ENCODE results near the gene AMER3.

The AMER3 gene

DNA sequence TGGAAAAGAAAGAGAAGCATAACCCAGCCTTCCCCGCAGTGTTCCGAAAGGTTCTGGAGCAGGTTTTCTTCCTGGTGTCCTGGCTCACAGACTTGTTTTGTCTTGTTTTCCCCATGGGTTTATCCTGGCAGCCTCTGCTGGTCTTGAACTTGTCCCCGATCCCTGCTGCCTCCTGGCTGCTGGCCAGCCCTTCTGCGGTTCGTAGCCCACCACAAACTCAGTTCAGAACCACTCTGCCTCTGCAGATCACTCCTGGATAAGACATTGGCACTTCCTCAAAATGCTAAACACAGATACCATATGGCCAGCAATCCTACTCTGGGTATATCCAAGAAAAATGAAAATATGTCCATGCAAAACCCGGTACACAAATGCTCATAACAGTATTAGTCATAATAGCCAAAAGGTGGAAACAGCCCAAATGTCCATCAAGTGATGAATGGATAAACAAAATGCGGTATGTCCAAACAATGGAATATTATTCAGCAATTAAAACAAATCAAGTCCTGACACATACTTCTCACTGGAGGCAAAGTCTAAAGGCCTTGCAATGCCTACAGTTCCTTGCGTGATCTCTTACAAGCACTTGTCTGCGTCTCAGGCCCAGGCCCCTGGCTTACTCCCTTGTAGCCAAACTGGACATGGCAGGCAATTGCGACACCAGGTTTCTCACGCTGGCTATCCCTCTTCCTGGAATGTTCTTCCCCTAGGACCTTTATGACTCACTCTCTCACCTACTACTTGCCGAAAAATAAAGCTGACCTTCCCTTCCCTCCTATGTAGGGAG lies 53.3 kb downstream of the AMER3 start:
- TF ChIP-seq EZH2phosphoT487 (IDR thresholded peaks at IDR 0.05; ENCODE audit: borderline replicate concordance) (no peak), CTCF (conservative IDR thresholded peaks at IDR 0.05; ENCODE audit: low read length) (no peak)
- H4K20me1 ChIP-seq (ENCODE audit: insufficient read depth, low read length, poor library complexity, severe bottlenecking) = no peaks in the 10 kb centered on the region
- no peaks in the 10 kb centered on the region for H3K9me2 ChIP-seq (replicated peaks; ENCODE audit: low read depth, low read length)
- H3F3A ChIP-seq (ENCODE audit: low read depth) = no peaks in the 10 kb centered on the region
- no peaks in the 10 kb centered on the region for H3K36me3 ChIP-seq (ENCODE audit: insufficient read depth, low read length)
- H3K27me3 ChIP-seq (ENCODE audit: insufficient read depth, low read length, poor library complexity, severe bottlenecking) = no peaks in the 10 kb centered on the region
- H3K9me3 ChIP-seq (ENCODE audit: insufficient read depth, low read depth, low read length) = no peaks in the 10 kb centered on the region
- no peaks in the 10 kb centered on the region for H3K79me2 ChIP-seq (ENCODE audit: insufficient read depth, low read length)
- H3K4me3 ChIP-seq (ENCODE audit: low read length, poor library complexity, severe bottlenecking) = no peak overlapping the region
- H3K4me2 ChIP-seq (ENCODE audit: low read depth, low read length, poor library complexity, severe bottlenecking) = no peak overlapping the region
- H2AFZ ChIP-seq (ENCODE audit: low read length) = no peak overlapping the region
- H3K9ac ChIP-seq (ENCODE audit: low read depth, low read length, poor library complexity, severe bottlenecking) = no peak overlapping the region
- no peaks in the 10 kb centered on the region for H3K4me1 ChIP-seq (ENCODE audit: insufficient read depth, low read length, poor library complexity, severe bottlenecking)

- H3K36me3 ChIP-seq (ENCODE audit: insufficient read depth, low read length) = no peaks in the 10 kb centered on the region
- H3K9ac ChIP-seq (ENCODE audit: low read depth, low read length, poor library complexity, severe bottlenecking) = no peak overlapping the region
- no peaks in the 10 kb centered on the region for H3K79me2 ChIP-seq (ENCODE audit: insufficient read depth, low read length)
- no peak overlapping the region for H3K4me2 ChIP-seq (ENCODE audit: low read depth, low read length, poor library complexity, severe bottlenecking)
- H3K9me2 ChIP-seq (replicated peaks; ENCODE audit: low read depth, low read length) = no peaks in the 10 kb centered on the region
- H3K4me3 ChIP-seq (ENCODE audit: low read length, poor library complexity, severe bottlenecking) = no peak overlapping the region
- TF ChIP-seq CTCF (conservative IDR thresholded peaks at IDR 0.05; ENCODE audit: low read length) (no peak), EZH2phosphoT487 (IDR thresholded peaks at IDR 0.05; ENCODE audit: borderline replicate concordance) (no peak)
- H2AFZ ChIP-seq (ENCODE audit: low read length) = no peak overlapping the region
- no peaks in the 10 kb centered on the region for H3K27me3 ChIP-seq (ENCODE audit: insufficient read depth, low read length, poor library complexity, severe bottlenecking)
- H3F3A ChIP-seq (ENCODE audit: low read depth) = no peaks in the 10 kb centered on the region
- no peaks in the 10 kb centered on the region for H3K4me1 ChIP-seq (ENCODE audit: insufficient read depth, low read length, poor library complexity, severe bottlenecking)
- H4K20me1 ChIP-seq (ENCODE audit: insufficient read depth, low read length, poor library complexity, severe bottlenecking) = no peaks in the 10 kb centered on the region
- no peaks in the 10 kb centered on the region for H3K9me3 ChIP-seq (ENCODE audit: insufficient read depth, low read depth, low read length)
Observed at GRCh38 chr2:130810490-130810889, 55.1 kb downstream of the AMER3 start.

DNA sequence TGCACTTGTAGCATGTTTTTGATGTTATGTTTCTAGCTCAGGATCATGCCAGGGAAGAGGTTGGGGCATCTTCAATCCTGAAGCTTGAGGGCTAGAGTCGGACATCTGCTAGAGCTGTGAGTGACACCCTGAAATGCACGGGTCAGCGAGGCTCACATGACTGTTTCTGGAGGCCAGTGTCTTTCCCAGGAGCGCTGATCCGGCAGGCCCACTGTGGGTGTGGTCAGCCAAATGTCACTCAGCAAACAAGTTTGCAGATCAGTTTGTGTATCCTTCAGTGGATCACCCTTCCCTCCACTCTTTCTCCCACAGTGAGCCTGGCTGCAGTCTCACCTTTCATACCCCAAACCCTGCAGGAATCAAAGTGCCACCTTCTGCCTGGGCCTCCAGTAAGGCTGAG lies 58.4 kb downstream of the AMER3 start:
- Histone ChIP-seq H3K9me3 (ENCODE audit: insufficient read depth, low read depth, low read length) (no peaks in the 10 kb centered on the region), H3K9me2 (replicated peaks; ENCODE audit: low read depth, low read length) (no peaks in the 10 kb centered on the region), H2AFZ (ENCODE audit: low read length) (no peak overlapping the region), H4K20me1 (ENCODE audit: insufficient read depth, low read length, poor library complexity, severe bottlenecking) (no peaks in the 10 kb centered on the region), H3K4me2 (ENCODE audit: low read depth, low read length, poor library complexity, severe bottlenecking) (no peak overlapping the region), H3K79me2 (ENCODE audit: insufficient read depth, low read length) (no peaks in the 10 kb centered on the region), H3K9ac (ENCODE audit: low read depth, low read length, poor library complexity, severe bottlenecking) (no peak overlapping the region), H3K4me3 (ENCODE audit: low read length, poor library complexity, severe bottlenecking) (no peak overlapping the region), H3F3A (ENCODE audit: low read depth) (no peaks in the 10 kb centered on the region), H3K36me3 (ENCODE audit: insufficient read depth, low read length) (no peaks in the 10 kb centered on the region), H3K4me1 (ENCODE audit: insufficient read depth, low read length, poor library complexity, severe bottlenecking) (no peaks in the 10 kb centered on the region), H3K27me3 (ENCODE audit: insufficient read depth, low read length, poor library complexity, severe bottlenecking) (no peaks in the 10 kb centered on the region)
- TF ChIP-seq EZH2phosphoT487 (IDR thresholded peaks at IDR 0.05; ENCODE audit: borderline replicate concordance) (no peak), CTCF (conservative IDR thresholded peaks at IDR 0.05; ENCODE audit: low read length) (no peak)

Measured in Loucy (cell line).